Measurements from ENCODE around the gene GNB2.
"Not testable (repeated sequence)": the region's sequence is repeated elsewhere in the genome, so short reads cannot be mapped to it uniquely, and the experiment has no call there.

GRCh38 chr7:100662194-100662776 lies 11.3 kb upstream of the GNB2 start:
- TF ChIP-seq POLR2AphosphoS5, POLR2A, SPI1 (IDR thresholded peaks at IDR 0.05; ENCODE audit: low read depth, low read length): not testable (repeated sequence)
